ENCODE data around the gene PGGT1B. TPM values are rescaled to one million over a fixed set of nuclear protein-coding genes. Genes with fewer than 3 reads are reported as not detected.

PGGT1B gene
- total RNA-seq, 1 donor from 2014 or later: 14.1 TPM

GRCh38 chr5:115291397-115291796 is 28.7 kb upstream of the PGGT1B start:
- Histone ChIP-seq H3K9ac (ENCODE audit: low read depth in 1 of 3, low read length in 3 of 3) (no peak overlapping the region), H3K27me3 (ENCODE audit: control insufficient read depth in 3 of 3, insufficient read depth in 3 of 3, low read length in 3 of 3) (no peaks in the 10 kb centered on the region), H3K36me3 (ENCODE audit: control insufficient read depth in 3 of 3, insufficient read depth in 3 of 3, low read length in 3 of 3) (no peaks in the 10 kb centered on the region), H3K4me3 (ENCODE audit: low read length in 3 of 3) (no peak overlapping the region), H3K4me1 (ENCODE audit: control insufficient read depth in 3 of 3, insufficient read depth in 3 of 3, low read length in 3 of 3) (peaks cover 6 to 8% (median 8%) of the 10 kb centered on the region in 3 donors), H3K9me3 (ENCODE audit: control insufficient read depth in 3 of 3, low read length in 3 of 3) (peaks cover 0 to 2% (median 0%) of the 10 kb centered on the region in 3 donors), H3K27ac (ENCODE audit: low read depth, low read length) (no peak overlapping the region)

GRCh38 chr5:115289104-115289503 is 26.4 kb upstream of the PGGT1B start:
- no peak overlapping the region for H3K4me3 ChIP-seq (ENCODE audit: low read length in 3 of 3)
- no peak overlapping the region for H3K27ac ChIP-seq (ENCODE audit: low read depth, low read length)
- H3K4me1 ChIP-seq (ENCODE audit: control insufficient read depth in 3 of 3, insufficient read depth in 3 of 3, low read length in 3 of 3): no peaks in the 10 kb centered on the region
- no peak overlapping the region for H3K9ac ChIP-seq (ENCODE audit: low read depth in 1 of 3, low read length in 3 of 3)
- H3K27me3 ChIP-seq (ENCODE audit: control insufficient read depth in 3 of 3, insufficient read depth in 3 of 3, low read length in 3 of 3): no peaks in the 10 kb centered on the region
- no peaks in the 10 kb centered on the region for H3K36me3 ChIP-seq (ENCODE audit: control insufficient read depth in 3 of 3, insufficient read depth in 3 of 3, low read length in 3 of 3)
- peaks cover 0 to 2% (median 0%) of the 10 kb centered on the region in 3 donors for H3K9me3 ChIP-seq (ENCODE audit: control insufficient read depth in 3 of 3, low read length in 3 of 3)

GRCh38 chr5:115284021-115284420 is 21.3 kb upstream of the PGGT1B start:
- Histone ChIP-seq H3K27me3 (ENCODE audit: control insufficient read depth in 3 of 3, insufficient read depth in 3 of 3, low read length in 3 of 3) (no peaks in the 10 kb centered on the region), H3K9ac (ENCODE audit: low read depth in 1 of 3, low read length in 3 of 3) (no peak overlapping the region), H3K36me3 (ENCODE audit: control insufficient read depth in 3 of 3, insufficient read depth in 3 of 3, low read length in 3 of 3) (no peaks in the 10 kb centered on the region), H3K4me1 (ENCODE audit: control insufficient read depth in 3 of 3, insufficient read depth in 3 of 3, low read length in 3 of 3) (no peaks in the 10 kb centered on the region), H3K27ac (ENCODE audit: low read depth, low read length) (no peak overlapping the region), H3K9me3 (ENCODE audit: control insufficient read depth in 3 of 3, low read length in 3 of 3) (no peaks in the 10 kb centered on the region), H3K4me3 (ENCODE audit: low read length in 3 of 3) (no peak overlapping the region)

- no peak overlapping the region for H3K27ac ChIP-seq (ENCODE audit: low read depth, low read length)
- H3K4me3 ChIP-seq (ENCODE audit: low read length in 3 of 3): no peak overlapping the region
- no peaks in the 10 kb centered on the region for H3K36me3 ChIP-seq (ENCODE audit: control insufficient read depth in 3 of 3, insufficient read depth in 3 of 3, low read length in 3 of 3)
- no peaks in the 10 kb centered on the region for H3K9me3 ChIP-seq (ENCODE audit: control insufficient read depth in 3 of 3, low read length in 3 of 3)
- no peaks in the 10 kb centered on the region for H3K4me1 ChIP-seq (ENCODE audit: control insufficient read depth in 3 of 3, insufficient read depth in 3 of 3, low read length in 3 of 3)
- H3K9ac ChIP-seq (ENCODE audit: low read depth in 1 of 3, low read length in 3 of 3): no peak overlapping the region
- H3K27me3 ChIP-seq (ENCODE audit: control insufficient read depth in 3 of 3, insufficient read depth in 3 of 3, low read length in 3 of 3): no peaks in the 10 kb centered on the region
Observed at GRCh38 chr5:115282131-115282530, 19.5 kb upstream of the PGGT1B start.

- no peak overlapping the region for H3K27ac ChIP-seq (ENCODE audit: low read depth, low read length)
- no peak overlapping the region for H3K9ac ChIP-seq (ENCODE audit: low read depth in 1 of 3, low read length in 3 of 3)
- H3K9me3 ChIP-seq (ENCODE audit: control insufficient read depth in 3 of 3, low read length in 3 of 3): no peaks in the 10 kb centered on the region
- H3K4me1 ChIP-seq (ENCODE audit: control insufficient read depth in 3 of 3, insufficient read depth in 3 of 3, low read length in 3 of 3): no peaks in the 10 kb centered on the region
- peaks cover 3 to 19% (median 8%) of the 10 kb centered on the region in 3 donors for H3K36me3 ChIP-seq (ENCODE audit: control insufficient read depth in 3 of 3, insufficient read depth in 3 of 3, low read length in 3 of 3)
- no peaks in the 10 kb centered on the region for H3K27me3 ChIP-seq (ENCODE audit: control insufficient read depth in 3 of 3, insufficient read depth in 3 of 3, low read length in 3 of 3)
- no peak overlapping the region for H3K4me3 ChIP-seq (ENCODE audit: low read length in 3 of 3)
Observed at GRCh38 chr5:115274584-115274983, 11.9 kb upstream of the PGGT1B start.

GRCh38 chr5:115272297-115272958 is 9.8 kb upstream of the PGGT1B start:
- no peak overlapping the region for H3K27ac ChIP-seq (ENCODE audit: low read depth, low read length)
- H3K27me3 ChIP-seq (ENCODE audit: control insufficient read depth in 3 of 3, insufficient read depth in 3 of 3, low read length in 3 of 3): no peaks in the 10 kb centered on the region
- peaks cover 3 to 19% (median 8%) of the 10 kb centered on the region in 3 donors for H3K36me3 ChIP-seq (ENCODE audit: control insufficient read depth in 3 of 3, insufficient read depth in 3 of 3, low read length in 3 of 3)
- H3K9me3 ChIP-seq (ENCODE audit: control insufficient read depth in 3 of 3, low read length in 3 of 3): no peaks in the 10 kb centered on the region
- no peaks in the 10 kb centered on the region for H3K4me1 ChIP-seq (ENCODE audit: control insufficient read depth in 3 of 3, insufficient read depth in 3 of 3, low read length in 3 of 3)
- no peak overlapping the region for H3K4me3 ChIP-seq (ENCODE audit: low read length in 3 of 3)
- H3K9ac ChIP-seq (ENCODE audit: low read depth in 1 of 3, low read length in 3 of 3): no peak overlapping the region

- Histone ChIP-seq H3K9me3 (ENCODE audit: control insufficient read depth in 3 of 3, low read length in 3 of 3) (no peaks in the 10 kb centered on the region), H3K4me1 (ENCODE audit: control insufficient read depth in 3 of 3, insufficient read depth in 3 of 3, low read length in 3 of 3) (no peaks in the 10 kb centered on the region), H3K36me3 (ENCODE audit: control insufficient read depth in 3 of 3, insufficient read depth in 3 of 3, low read length in 3 of 3) (peaks cover 3 to 19% (median 8%) of the 10 kb centered on the region in 3 donors), H3K4me3 (ENCODE audit: low read length in 3 of 3) (no peak overlapping the region), H3K9ac (ENCODE audit: low read depth in 1 of 3, low read length in 3 of 3) (no peak overlapping the region), H3K27me3 (ENCODE audit: control insufficient read depth in 3 of 3, insufficient read depth in 3 of 3, low read length in 3 of 3) (no peaks in the 10 kb centered on the region), H3K27ac (ENCODE audit: low read depth, low read length) (no peak overlapping the region)
Observed at GRCh38 chr5:115271295-115272050, 8.8 kb upstream of the PGGT1B start.

GRCh38 chr5:115267617-115268016 is 4.9 kb upstream of the PGGT1B start:
- peaks cover 0 to 2% (median 0%) of the 10 kb centered on the region in 3 donors for H3K4me1 ChIP-seq (ENCODE audit: control insufficient read depth in 3 of 3, insufficient read depth in 3 of 3, low read length in 3 of 3)
- peaks cover 0 to 3% (median 0%) of the 10 kb centered on the region in 3 donors for H3K36me3 ChIP-seq (ENCODE audit: control insufficient read depth in 3 of 3, insufficient read depth in 3 of 3, low read length in 3 of 3)
- H3K4me3 ChIP-seq (ENCODE audit: low read length in 3 of 3): no peak overlapping the region
- no peak overlapping the region for H3K27ac ChIP-seq (ENCODE audit: low read depth, low read length)
- H3K9me3 ChIP-seq (ENCODE audit: control insufficient read depth in 3 of 3, low read length in 3 of 3): no peaks in the 10 kb centered on the region
- no peaks in the 10 kb centered on the region for H3K27me3 ChIP-seq (ENCODE audit: control insufficient read depth in 3 of 3, insufficient read depth in 3 of 3, low read length in 3 of 3)
- H3K9ac ChIP-seq (ENCODE audit: low read depth in 1 of 3, low read length in 3 of 3): no peak overlapping the region

- Histone ChIP-seq H3K36me3 (ENCODE audit: control insufficient read depth in 3 of 3, insufficient read depth in 3 of 3, low read length in 3 of 3) (no peaks in the 10 kb centered on the region), H3K4me3 (ENCODE audit: low read length in 3 of 3) (no peak overlapping the region), H3K4me1 (ENCODE audit: control insufficient read depth in 3 of 3, insufficient read depth in 3 of 3, low read length in 3 of 3) (peaks cover 11 to 18% (median 11%) of the 10 kb centered on the region in 3 donors), H3K27me3 (ENCODE audit: control insufficient read depth in 3 of 3, insufficient read depth in 3 of 3, low read length in 3 of 3) (no peaks in the 10 kb centered on the region), H3K27ac (ENCODE audit: low read depth, low read length) (no peak overlapping the region), H3K9me3 (ENCODE audit: control insufficient read depth in 3 of 3, low read length in 3 of 3) (no peaks in the 10 kb centered on the region), H3K9ac (ENCODE audit: low read depth in 1 of 3, low read length in 3 of 3) (no peak overlapping the region)
Observed at GRCh38 chr5:115265220-115265619, 2.5 kb upstream of the PGGT1B start.

- no peak overlapping the region for H3K27ac ChIP-seq (ENCODE audit: low read depth, low read length)
- H3K27me3 ChIP-seq (ENCODE audit: control insufficient read depth in 3 of 3, insufficient read depth in 3 of 3, low read length in 3 of 3): no peaks in the 10 kb centered on the region
- no peaks in the 10 kb centered on the region for H3K9me3 ChIP-seq (ENCODE audit: control insufficient read depth in 3 of 3, low read length in 3 of 3)
- no peaks in the 10 kb centered on the region for H3K36me3 ChIP-seq (ENCODE audit: control insufficient read depth in 3 of 3, insufficient read depth in 3 of 3, low read length in 3 of 3)
- peaks cover 11 to 18% (median 11%) of the 10 kb centered on the region in 3 donors for H3K4me1 ChIP-seq (ENCODE audit: control insufficient read depth in 3 of 3, insufficient read depth in 3 of 3, low read length in 3 of 3)
- H3K9ac ChIP-seq (ENCODE audit: low read depth in 1 of 3, low read length in 3 of 3): no peak overlapping the region
- H3K4me3 ChIP-seq (ENCODE audit: low read length in 3 of 3): no peak overlapping the region
Observed at GRCh38 chr5:115264786-115265185, 2.1 kb upstream of the PGGT1B start.

Measured in skeletal muscle tissue (tissue), 4 donors.